ENCODE results near the gene DDO. TPM values are rescaled to one million over a fixed set of nuclear protein-coding genes. Genes with fewer than 3 reads are reported as not detected.

DDO gene
- total RNA-seq, 1 experiment from 2014 or later: 0.39 TPM

- in situ Hi-C loops (cut with HindIII; ENCODE audit: low pct_unique_long_range_greater_than_20kb, low sequenced_read_pairs): no loop called here
- H3K4me1 ChIP-seq (ENCODE audit: control insufficient read depth, insufficient read depth, low read length): no peaks in the 10 kb centered on the region
- DNase-seq (ENCODE audit: low read depth, low spot score) (no peak), ATAC-seq (no peak)
- H3K27ac ChIP-seq (ENCODE audit: low read length): no peak overlapping the region
- TF ChIP-seq TCF7L2 (IDR thresholded peaks at IDR 0.05; ENCODE audit: low read depth, low read length) (no peak), REST (IDR thresholded peaks at IDR 0.05; ENCODE audit: insufficient read depth in 1 of 2, low read depth in 2 of 2, low read length in 1 of 2) (no peak), POLR2AphosphoS5 (IDR thresholded peaks at IDR 0.05; ENCODE audit: low read depth, low read length) (no peak), CTCF (IDR thresholded peaks at IDR 0.05) (no peak), SIN3A (IDR thresholded peaks at IDR 0.05; ENCODE audit: borderline replicate concordance, insufficient read depth, low read depth, low read length) (no peak)
- H3K36me3 ChIP-seq (ENCODE audit: control insufficient read depth, insufficient read depth, low read length): no peaks in the 10 kb centered on the region
- intact Hi-C loops (cut with micrococcal nuclease; ENCODE audit: unreplicated experiment): no loop called here
- ChIA-PET POLR2A (no interaction called here), CTCF (no interaction called here)
- no TSS peak for BruUV-seq (replicated peaks)
- H3K4me3 ChIP-seq (ENCODE audit: low read depth in 2 of 2, low read length in 2 of 2): no peak overlapping the region
- peaks cover 23% of the 10 kb centered on the region for H3K27me3 ChIP-seq (ENCODE audit: control insufficient read depth, insufficient read depth, low read length)
- H3K9me3 ChIP-seq (ENCODE audit: control insufficient read depth, insufficient read depth, low read depth, low read length): no peaks in the 10 kb centered on the region
Observed at GRCh38 chr6:110419028-110419739, 3.8 kb upstream of the DDO start.

GRCh38 chr6:110418594-110418993 lies 3.2 kb upstream of the DDO start:
- ATAC-seq: no peak
- in situ Hi-C loops (cut with HindIII; ENCODE audit: low pct_unique_long_range_greater_than_20kb, low sequenced_read_pairs): no loop called here
- H3K4me1 ChIP-seq (ENCODE audit: control insufficient read depth, insufficient read depth, low read length): no peaks in the 10 kb centered on the region
- no peak for DNase-seq (ENCODE audit: low read depth, low spot score)
- no peaks in the 10 kb centered on the region for H3K36me3 ChIP-seq (ENCODE audit: control insufficient read depth, insufficient read depth, low read length)
- ChIA-PET CTCF (no interaction called here), POLR2A (no interaction called here)
- H3K4me3 ChIP-seq (ENCODE audit: low read depth in 2 of 2, low read length in 2 of 2): no peak overlapping the region
- no peak overlapping the region for H3K27ac ChIP-seq (ENCODE audit: low read length)
- BruUV-seq (replicated peaks): no TSS peak
- H3K9me3 ChIP-seq (ENCODE audit: control insufficient read depth, insufficient read depth, low read depth, low read length): no peaks in the 10 kb centered on the region
- intact Hi-C loops (cut with micrococcal nuclease; ENCODE audit: unreplicated experiment): no loop called here
- no peak for TF ChIP-seq POLR2AphosphoS5 (IDR thresholded peaks at IDR 0.05; ENCODE audit: low read depth, low read length)
- no peak for TF ChIP-seq REST (IDR thresholded peaks at IDR 0.05; ENCODE audit: insufficient read depth in 1 of 2, low read depth in 2 of 2, low read length in 1 of 2)
- TF ChIP-seq CTCF (IDR thresholded peaks at IDR 0.05): no peak
- TF ChIP-seq TCF7L2 (IDR thresholded peaks at IDR 0.05; ENCODE audit: low read depth, low read length): no peak
- no peak for TF ChIP-seq SIN3A (IDR thresholded peaks at IDR 0.05; ENCODE audit: borderline replicate concordance, insufficient read depth, low read depth, low read length)
- peaks cover 18% of the 10 kb centered on the region for H3K27me3 ChIP-seq (ENCODE audit: control insufficient read depth, insufficient read depth, low read length)

Data from Panc1 (cell line).